GM19397 (cell line): ENCODE data around the gene ZNF316.
"Not testable (repeated sequence)": the region's sequence is repeated elsewhere in the genome, so short reads cannot be mapped to it uniquely, and the experiment has no call there.

ENCODE experiments used
- ATAC-seq: cut with Tn5 transposase; IDR thresholded peaks from one replicate; pipeline ENCODE4 v1.9.1; 2021; ENCODE audit warnings: mild to moderate bottlenecking, moderate library complexity; ENCODE audit not compliant: unreplicated experiment

The ZNF316 gene

DNA sequence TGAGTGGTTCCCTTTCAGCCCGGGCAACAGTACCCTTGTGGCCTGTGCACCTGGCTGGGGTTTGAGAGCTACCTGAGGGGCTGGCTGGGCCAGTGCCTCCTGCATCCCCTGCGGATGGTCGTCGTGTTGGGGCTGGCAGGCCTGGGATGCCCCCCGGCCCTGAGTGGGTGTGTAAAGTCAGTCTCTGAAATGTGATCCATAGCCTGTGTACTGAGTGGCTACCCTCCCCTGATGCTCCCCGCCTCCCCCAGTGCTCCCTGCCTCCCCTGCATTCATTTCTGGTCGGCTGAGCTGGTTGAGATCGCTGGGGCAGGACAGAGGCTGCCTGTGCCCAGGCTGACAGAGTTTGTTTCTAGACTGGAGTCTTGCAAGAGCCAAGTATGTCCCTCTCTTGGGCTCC lies 9.3 kb downstream of the ZNF316 start:
- ATAC-seq: no peak

DNA sequence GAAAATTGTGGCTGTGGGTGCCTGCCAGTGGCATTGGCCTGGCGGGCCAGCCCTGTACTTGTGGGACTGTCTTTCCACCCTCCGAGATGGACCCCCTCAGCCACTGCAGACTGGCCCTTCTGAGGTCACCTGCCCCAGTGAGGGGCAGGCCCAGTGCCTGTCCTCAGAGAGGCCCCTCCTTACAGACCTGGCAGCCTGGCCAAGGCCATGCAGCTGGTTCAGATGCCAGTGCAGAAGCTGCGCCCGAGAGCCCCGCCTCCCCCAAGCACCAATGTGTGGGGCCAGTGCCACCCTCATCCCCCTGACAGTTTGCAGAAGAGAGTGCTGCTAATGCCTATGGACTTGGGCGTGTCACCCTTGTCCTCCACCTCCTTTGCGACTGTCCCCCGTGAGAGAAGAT lies 10.0 kb downstream of the ZNF316 start:
- ATAC-seq: no peak

DNA sequence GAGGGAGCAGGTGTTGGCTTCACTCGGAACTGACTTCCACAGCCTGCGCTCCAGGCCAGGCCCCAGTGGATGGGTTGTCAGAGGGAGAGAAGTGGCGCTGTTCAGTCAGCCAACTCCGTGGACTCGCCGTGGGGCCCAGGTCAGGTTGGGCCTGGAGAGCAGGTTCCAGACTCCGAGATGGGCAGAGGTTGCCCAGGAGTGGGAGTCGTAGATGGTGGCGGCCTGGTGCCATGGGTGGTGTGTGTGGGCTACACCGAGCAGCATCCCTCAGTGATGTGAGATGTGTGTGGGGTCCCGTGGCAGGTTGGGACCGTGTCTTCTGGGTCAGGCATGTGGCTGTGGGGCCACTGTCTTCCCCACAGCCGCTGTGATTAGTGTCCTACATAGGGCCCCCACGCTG lies 10.4 kb downstream of the ZNF316 start:
- ATAC-seq: no peak

DNA sequence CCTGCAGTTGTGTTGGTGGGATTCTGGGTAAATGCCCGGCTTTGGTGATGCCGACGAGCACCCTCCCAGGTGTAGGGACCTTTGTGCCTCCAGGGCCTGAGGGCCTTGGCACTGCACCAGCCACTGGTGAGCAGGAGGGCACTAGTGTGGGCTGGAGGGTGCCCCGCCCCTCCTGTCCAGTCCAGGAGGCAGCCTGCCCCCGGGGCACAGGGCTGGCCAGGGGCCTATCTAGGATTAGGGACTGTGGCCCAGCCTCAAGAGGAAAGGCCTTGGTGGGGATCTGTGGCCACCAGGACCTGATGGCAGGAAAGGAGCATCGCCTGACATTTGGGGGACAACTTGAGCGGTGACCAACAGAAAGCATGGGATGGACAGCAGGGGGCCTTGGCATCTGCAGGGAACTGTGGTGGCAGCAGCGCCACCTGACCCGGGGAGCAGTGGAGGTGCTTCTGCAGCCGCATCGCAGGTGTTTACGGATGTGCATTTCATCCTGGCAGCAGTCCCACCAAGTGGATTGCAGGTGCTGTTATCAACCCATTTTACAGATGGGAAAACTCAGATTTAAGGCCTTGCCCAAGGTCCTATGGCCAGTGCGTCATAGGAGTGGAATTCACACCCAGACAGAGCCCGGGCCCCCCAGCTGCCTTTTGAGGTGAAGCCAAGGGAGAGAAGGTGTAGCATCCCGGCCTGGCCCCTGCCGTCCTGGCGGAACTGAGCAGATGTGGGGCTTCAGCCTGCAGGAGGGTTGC lies 11.1 kb downstream of the ZNF316 start:
- ATAC-seq: no peak

DNA sequence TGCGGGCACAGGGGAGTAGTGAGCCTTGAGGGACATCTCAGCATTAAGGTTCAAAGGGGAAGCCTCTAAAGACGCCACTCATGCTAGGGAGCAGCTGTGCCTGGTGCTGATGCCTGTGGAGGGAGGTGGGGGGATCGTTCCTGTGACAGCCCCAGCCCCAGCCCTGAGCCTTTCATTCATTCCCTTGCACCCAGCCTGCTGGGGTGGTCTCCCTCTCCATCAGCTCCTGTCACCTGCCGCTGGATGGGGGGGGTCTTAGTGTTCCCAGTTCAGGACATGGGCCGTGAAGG lies 11.6 kb downstream of the ZNF316 start:
- ATAC-seq: no peak

DNA sequence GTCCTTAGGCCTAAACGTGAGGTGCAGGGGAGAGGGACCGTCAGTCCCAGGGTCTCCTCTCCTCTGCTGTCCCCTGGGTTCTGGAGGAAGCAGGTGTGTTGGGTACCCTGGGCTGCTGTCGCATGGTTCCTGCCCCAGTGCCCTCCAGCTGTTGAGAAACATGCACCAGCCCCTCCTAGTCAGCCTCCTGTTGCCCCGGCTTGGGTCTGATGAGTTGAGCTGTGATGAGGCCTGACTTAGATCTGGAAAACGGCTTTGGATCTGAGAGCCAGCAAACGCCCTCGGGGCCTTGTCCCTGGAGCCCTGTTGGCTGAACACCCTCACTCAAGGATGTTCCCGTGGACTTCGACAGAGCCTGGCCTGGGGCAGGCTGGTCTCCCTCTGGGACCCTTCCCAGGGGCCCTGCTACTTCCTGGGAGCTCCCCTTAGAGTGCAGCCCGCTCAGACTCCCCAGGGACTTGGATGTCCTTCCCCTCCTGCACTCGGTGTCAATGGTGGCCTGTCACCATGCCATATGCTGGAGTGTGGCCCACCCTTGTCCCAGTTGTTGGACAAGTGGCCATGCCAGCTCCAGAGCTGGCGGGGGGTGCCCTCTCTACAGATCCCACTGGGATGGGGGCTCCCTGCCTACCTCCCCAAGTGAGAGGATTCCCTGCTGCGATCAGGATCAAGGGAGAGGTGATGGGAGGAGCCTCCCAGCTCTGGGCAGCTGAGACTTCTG lies 12.3 kb downstream of the ZNF316 start:
- no peak for ATAC-seq

DNA sequence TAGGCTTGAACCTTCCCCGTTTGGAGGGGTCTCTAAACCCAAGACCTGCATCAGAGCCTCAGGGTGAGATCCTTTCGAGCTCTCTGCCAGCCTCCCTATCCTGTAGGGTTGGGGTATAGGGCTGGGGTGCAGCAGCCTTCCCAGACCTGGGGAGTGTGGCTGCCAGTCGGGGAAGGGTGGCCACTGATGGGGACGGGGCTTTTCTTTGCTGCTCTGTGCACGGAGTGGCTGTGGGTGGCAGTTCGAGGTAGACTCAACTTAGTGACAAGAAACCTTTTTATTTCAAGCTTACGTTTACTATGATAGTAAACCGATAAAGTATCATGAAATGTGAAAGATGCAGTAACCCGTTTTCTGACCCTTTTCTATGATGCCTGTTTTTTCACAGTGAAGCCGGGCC lies 13.0 kb downstream of the ZNF316 start:
- no peak for ATAC-seq

DNA sequence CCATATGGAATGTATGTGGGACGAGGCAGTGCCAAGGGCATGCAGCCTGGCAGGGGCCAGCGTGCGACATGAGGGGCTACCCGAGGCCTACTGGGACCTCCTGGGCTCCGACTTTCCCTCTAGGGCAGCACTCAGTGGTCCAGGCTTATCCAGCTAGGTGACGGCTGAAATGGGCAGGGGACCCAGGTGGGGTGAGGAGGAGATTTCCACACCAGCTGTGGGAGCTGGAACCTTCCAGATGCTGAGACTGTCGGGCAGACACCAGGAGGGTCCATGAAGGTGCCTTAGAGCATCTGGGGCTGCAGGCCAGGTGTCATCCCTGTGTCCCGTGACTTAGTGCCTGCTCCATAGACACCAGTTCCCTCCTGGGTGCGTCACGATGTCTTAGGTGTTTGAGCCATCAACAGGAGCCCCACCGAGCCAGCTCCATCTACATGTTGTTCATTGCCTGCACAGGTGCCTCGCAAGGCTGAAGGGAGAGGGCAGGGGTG lies 13.4 kb downstream of the ZNF316 start:
- no peak for ATAC-seq

DNA sequence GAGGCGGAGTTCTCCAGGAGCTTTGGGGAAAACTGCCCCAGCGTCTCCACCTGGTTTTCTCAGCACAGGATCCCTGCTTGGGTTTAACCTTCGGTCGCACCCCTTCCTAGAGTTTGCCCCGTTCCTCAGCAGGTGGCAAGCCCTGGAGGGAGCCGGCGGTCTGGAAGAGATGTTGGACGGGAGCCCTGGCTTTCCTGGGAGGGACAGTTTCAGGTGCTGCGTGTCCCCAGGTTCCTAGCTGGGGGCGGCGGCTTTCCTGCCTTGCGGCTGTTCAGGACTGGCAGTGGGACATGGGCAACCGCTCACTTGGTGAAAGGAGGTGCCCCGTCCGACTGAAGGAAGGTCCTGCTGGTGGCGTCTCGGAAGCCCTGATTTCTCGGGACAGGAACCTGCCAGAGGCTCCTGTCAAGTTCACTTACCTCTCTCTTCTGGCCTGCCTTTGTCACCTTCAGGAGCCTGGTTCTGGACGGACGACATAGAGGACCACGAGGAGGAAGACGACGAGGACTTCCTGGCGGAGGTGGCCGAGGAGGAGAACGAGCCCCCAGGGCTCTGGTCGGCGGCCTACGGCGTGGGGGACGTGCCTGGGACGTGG lies 14.8 kb downstream of the ZNF316 start:
- ATAC-seq: no peak

DNA sequence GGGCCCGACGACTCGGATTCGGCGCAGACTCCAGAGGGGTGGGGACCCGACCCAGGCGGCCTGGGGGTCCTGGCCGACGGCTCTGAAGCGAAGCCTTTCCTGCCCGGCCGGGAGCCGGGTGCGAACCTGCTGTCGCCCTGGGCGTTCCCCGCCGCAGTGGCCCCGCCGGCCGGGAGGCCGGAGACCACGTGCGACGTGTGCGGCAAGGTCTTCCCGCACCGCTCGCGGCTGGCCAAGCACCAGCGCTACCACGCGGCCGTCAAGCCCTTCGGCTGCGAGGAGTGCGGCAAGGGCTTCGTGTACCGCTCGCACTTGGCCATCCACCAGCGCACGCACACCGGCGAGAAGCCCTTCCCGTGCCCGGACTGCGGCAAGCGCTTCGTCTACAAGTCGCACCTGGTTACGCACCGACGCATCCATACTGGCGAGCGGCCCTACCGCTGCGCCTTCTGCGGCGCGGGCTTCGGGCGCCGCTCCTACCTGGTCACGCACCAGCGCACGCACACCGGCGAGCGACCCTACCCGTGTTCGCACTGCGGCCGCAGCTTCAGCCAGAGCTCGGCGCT lies 15.4 kb downstream of the ZNF316 start:
- ATAC-seq: no peak

DNA sequence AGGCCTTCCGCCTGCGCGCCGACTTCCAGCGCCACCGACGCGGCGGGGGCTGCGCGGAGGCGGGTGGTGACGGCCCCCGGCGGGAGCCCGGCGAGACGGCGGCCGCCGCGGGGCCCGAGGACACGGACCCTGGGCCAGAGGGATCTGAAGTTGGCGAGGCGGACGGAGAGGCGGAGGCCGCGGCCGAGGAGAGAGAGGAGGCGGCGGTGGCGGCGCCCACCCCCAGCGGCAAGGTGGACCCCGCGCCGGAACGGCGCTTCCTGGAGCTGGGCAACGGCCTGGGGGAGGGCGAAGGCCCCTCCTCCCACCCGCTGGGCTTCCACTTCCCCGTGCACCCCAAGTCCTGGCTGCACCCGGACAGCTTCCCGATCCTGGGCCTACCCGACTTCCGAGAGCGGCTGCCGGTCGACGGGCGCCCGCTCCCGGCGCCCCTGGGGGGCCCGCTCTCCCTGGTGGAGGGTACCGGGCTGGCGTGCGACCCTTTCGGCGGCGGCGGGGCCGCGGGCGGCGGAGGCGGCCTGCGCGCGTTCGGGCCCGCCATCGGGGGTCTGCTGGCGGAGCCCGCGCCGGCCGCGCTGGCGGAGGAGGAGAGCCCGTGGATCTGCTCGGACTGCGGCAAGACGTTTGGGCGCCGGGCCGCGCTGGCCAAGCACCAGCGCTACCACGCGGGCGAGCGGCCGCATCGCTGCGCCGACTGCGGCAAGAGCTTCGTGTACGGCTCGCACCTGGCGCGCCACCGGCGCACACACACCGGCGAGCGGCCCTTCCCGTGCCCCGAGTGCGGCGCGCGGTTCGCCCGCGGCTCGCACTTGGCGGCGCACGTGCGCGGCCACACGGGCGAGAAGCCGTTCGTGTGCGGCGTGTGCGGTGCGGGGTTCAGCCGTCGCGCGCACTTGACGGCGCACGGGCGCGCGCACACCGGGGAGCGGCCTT lies 16.2 kb downstream of the ZNF316 start:
- ATAC-seq: no peak

DNA sequence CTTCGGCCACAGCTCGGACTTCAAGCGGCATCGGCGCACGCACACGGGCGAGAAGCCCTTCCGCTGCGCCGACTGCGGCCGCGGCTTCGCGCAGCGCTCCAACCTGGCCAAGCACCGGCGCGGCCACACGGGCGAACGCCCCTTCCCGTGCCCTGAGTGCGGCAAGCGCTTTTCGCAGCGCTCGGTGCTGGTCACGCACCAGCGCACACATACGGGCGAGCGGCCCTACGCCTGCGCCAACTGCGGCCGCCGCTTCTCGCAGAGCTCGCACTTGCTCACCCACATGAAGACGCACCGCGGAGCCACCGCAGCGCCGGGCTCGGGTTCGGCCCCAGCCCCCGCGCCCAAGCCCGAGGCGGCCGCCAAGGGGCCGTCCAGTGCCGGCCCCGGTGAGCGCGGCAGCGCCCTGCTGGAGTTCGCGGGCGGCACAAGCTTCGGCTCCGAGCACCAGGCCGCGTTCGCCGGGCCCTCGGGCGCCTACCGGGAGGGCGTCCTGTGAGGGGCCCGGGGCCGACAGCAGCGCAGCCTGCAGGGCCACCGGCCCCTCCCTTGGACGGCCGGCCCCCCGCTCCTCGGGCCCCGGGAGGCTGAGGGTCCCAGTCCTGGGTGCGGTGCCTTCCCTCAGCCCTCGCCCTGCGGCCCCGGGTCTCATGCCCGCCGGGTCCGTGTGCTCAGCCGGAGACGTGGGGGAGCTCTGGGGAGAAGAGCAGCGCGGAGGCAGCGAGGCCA lies 17.2 kb downstream of the ZNF316 start:
- no peak for ATAC-seq

DNA sequence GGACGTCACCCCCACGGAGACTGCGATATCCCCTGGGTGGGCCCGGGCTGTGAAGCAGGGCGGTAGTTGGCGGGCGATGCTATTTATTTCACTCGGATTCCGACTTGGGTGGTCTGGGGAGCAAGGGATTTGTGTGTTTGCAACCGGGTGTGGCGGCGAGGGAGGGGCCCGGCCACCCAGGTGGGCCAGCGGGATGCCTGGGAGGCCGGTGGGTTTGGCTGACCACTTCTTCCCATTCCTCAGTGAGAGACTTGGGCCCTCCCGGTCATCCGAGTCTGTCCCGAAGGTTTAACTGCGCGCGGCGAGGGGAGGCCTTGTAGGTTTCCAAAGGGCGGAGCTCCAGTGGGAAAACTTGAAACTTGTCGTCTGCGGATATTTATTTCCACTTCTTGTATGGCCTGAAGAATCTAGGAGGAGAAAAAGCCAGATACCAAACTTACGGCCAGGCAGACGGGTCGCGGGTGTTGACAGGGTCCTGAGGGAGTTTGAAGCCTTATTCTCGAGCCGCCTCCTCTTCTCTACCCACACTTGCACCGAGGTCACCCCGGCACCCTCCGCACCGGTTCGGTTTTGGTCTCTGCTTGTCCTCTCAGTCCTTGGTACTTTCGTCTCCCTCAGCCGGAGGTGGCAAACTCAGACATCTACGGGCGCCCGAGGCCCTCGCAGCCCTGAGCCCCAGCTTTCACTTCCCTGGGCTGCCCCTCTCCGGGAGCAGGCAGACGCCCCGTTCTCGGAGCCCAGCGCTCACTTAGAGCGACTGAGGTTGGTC lies 17.9 kb downstream of the ZNF316 start:
- ATAC-seq: no peak

DNA sequence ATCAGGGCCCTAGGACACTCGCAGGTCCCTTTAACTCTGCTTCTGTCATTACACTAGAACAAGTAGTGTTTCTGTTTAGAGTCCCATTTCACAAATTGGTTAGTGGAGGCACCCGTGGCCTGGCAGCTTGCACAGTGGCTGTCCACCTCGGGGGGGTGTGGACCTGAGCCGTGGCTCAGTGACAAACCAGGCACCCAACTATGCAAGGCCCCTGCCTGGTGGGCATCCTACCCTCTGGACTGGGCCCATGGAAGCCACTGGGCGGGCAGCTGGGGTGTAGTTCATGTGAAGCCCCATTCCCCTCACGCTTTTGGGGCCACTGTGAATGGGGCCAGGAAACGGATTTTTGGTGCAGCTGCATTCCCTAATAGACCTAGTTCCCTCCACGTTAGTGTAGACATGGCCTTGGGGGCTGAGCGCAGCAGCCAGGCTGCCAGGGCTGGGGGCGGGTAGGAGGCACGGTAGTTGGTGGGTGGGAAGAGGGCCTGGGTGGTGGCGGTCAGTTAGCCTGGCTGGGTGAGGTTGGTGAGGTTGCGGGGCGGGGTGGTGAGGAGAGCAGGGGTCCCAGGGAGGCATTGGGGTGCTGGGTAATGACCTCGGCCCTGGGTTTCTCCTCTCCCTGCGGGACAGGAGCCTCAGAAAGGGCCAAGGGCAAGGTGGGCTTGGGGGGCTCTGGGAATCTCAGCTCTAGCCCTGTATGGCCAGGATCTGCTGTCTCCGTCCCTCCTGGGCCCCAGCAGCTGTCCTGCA lies 18.7 kb downstream of the ZNF316 start:
- ATAC-seq: no peak

DNA sequence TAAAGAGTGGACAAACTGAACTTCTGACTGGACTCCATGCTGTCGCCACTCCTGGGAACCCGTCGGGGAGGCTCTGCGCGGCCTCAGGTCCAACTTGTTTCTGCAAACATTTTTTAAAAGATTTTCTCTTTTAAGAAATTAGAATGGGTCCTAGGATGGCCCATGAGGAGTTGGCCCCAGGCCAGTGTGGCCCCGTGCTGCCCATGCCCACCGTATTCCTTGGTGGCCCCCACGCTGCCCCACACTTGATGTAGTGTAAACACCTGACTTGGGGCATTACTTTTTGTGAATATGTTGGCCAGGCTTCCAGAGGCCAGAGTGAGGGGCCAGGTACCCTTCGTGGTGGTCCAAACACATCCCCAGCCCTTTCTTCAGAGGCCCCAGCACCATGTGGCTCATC lies 19.3 kb downstream of the ZNF316 start:
- ATAC-seq: no peak

DNA sequence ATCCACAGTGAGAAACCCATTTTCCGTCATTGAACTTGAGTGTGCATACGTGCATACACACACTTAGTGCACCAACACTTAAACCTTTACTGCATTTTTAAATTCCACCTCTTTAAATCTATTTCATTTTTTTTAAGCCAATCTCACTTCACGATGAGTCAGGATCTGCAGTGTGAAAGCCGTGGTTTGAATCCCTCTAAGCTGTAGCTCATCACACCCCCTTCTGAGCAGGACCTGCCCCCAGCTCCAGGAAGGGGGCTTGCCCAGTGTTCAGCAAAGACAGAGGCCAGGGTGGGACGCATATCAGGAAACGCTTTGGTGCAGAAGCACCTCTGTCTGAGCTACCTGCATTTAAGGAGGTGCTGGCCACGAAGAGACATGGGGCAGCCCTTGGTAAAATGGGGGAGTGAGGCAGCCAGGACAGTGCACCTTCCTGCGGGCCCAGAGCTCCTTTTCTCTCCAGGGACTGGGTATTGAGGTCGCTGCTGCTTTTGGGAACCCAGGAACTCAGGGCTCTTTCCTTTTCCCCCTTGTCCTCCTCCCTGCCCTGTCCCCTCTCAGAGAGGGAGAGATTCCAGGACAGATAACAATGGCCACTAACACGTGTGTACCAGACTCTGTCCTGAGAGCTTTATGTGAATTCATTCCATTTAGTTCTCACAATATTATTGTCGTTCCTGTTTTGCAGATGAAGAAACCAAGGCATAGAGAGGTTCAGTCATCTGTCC lies 21.7 kb downstream of the ZNF316 start:
- ATAC-seq: no peak

DNA sequence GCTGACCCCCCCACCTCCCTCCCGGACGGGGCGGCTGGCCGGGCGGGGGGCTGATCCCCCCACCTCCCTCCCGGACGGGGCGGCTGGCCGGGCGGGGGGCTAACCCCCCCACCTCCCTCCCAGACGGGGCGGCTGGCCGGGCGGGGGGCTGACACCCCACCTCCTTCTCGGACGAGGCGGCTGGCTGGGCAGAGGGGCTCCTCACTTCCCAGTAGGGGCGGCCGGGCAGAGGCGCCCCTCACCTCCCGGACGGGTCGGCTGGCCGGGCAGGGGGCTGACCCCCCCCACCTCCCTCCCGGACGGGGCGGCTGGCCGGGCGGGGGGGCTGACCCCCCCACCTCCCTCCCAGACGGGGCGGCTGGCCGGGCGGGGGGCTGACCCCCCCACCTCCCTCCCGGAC lies 33.7 kb downstream of the ZNF316 start:
- not testable (repeated sequence) for ATAC-seq

DNA sequence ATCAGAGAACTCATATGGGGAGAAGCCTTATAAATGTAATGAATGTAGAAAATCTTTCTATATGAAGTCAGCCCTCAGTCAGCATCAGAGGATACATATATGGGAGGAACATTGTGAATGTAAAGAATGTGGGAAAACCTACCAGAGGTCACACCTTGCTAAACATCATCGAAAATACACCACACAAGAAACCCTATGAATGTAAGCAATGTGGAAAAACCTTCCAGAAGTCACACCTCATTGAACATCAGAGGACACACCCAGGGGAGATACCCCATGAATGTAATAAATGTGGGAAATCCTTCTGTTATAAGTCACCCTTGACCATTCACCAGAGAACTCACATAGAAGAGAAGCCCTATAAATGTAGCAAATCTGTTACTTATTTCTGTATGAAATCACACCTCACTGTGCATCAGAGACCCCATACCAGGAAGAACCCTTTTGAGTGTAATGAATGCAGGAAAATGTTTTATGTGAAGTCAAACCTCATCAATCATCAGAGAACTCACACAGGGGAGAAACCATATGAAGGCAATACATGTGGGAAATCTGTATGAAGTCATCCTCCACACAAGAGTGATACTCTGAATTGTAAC lies 38.8 kb downstream of the ZNF316 start:
- no peak for ATAC-seq
